Stomach (tissue), 4 donors: ENCODE results near the gene LRMDA.

ENCODE experiments used
- CTCF ChIP-seq, 7 experiments: fragments of 450-650 bp in 4 of 7; fragments of 200-600 bp in 3 of 7; sonication (generic) in 3 of 7; IDR thresholded peaks; one replicate each; pipeline ENCODE4 v1.5.1; 2016 to 2019; ENCODE audit warnings: antibody characterized with exemption in 7 of 7, control low read depth in 2 of 7, mild to moderate bottlenecking in 1 of 7
- POLR2A ChIP-seq, 4 donors: fragments of 450-650 bp; IDR thresholded peaks; one replicate each; pipeline ENCODE4 v1.6.1; 2016; ENCODE audit warnings: antibody characterized with exemption in 4 of 4, control low read depth in 2 of 4, mild to moderate bottlenecking in 1 of 4, moderate library complexity in 1 of 4

- TF ChIP-seq CTCF (IDR thresholded peaks at IDR 0.05), result no peak
- no peak for TF ChIP-seq POLR2A (IDR thresholded peaks at IDR 0.05)
Observed at GRCh38 chr10:75971402-75972211, 540.2 kb downstream of the LRMDA start.
